ENCODE data around the gene TMEM192.
"Not testable (repeated sequence)": the region's sequence is repeated elsewhere in the genome, so short reads cannot be mapped to it uniquely, and the experiment has no call there.

Gene TMEM192

GRCh38 chr4:165092187-165092586 is 20.5 kb downstream of the TMEM192 start:
- DNase-seq, result not testable (repeated sequence)

DNA sequence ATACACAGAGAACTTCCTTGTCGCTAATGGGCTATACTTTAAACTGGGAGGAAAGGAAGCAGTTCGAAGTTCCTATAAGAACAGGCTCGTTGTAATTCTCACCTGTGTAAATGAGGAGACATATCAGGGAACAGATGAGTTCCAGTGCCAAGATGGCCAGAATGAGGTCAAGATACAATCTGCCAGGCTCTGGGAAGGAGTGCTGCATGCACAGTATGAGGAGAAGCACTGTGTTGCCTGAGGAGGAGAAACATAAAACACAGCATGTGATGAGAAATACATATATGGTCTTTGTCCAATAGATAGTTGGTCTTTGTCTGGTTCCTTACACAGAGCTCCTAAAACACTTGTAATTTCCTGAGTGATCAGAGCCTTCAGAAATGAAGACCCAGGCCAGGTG is 24.3 kb downstream of the TMEM192 start:
- DNase-seq, result no peak

DNA sequence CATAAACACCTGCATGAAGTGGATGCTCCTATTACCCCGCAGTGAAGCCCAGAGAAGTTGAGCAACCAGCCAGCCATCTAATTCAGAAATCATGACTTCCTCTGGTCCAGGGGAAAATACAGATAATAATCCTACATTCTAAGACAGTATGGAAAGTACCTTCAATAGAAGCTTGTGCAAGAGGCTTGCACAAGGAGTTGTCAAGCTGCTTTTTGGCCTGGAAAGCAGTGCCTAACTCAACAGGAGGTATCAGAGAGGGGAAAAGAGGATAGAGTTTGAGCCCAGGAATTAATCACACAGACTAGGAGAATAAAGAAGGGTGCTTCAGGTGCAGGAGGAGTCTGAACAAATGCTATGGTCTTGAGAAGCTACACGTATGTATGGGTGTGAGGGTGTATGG is 26.7 kb downstream of the TMEM192 start:
- DNase-seq, result peak in 1 of 2 donors; percentile 0

DNA sequence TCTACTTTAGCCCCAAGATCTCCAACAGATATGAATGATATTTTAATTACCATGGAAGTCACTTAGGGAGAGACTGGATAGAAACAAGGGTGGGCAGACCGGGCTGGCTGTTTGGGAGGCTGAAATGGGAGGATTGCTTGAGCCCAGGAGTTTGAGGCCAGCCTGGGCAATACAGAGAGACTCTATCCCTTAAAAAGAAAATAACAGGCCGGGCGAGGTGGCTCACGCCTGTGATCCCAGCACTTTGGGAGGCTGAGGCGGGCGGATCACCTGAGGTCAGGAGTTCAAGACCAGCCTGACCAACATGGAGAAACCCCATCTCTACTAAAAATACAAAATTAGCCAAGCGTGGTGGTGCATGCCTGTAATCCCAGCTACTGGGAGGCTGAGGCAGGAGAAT is 27.9 kb downstream of the TMEM192 start:
- DNase-seq, result not testable (repeated sequence)

GRCh38 chr4:165079476-165079875 is 33.2 kb downstream of the TMEM192 start:
- peak in 1 of 2 donors; percentile 5 for DNase-seq

GRCh38 chr4:165077034-165077578 is 35.6 kb downstream of the TMEM192 start:
- no peak for DNase-seq

- not testable (repeated sequence) for DNase-seq
Measured at GRCh38 chr4:165073346-165073745, 39.3 kb downstream of the TMEM192 start.

- no peak for DNase-seq
Measured at GRCh38 chr4:165070560-165070959, 42.1 kb downstream of the TMEM192 start.

GRCh38 chr4:165060938-165061337 is 51.7 kb downstream of the TMEM192 start:
- DNase-seq, result no peak

- DNase-seq, result no peak
Measured at GRCh38 chr4:165059386-165059785, 53.3 kb downstream of the TMEM192 start.

GRCh38 chr4:165058666-165059065 is 54.0 kb downstream of the TMEM192 start:
- no peak for DNase-seq

GRCh38 chr4:165055601-165056000 is 57.1 kb downstream of the TMEM192 start:
- no peak for DNase-seq

DNA sequence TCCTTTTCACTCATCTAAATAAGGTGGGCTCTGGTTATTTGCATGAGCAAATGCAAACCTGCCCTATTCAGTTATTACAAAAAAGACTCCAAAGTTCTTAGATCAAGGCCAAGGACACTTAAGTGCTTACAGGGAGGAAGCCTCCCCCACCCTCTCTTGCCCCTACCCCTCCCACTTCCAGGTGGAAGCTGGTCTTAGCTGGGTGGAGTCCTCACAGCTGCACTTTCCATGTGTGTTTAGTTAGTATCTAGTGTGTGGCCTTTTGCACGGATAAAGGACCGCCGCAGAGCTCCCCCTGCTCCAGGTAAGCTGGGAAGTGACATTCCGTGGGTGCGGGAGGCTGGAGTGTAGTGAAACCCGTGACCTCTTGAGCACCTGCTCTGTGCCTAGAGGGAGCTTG is 59.0 kb downstream of the TMEM192 start, which contains the start of gene TRIM75:
TSS of gene TRIM75 (plus strand) at position 222 of the 400 bp plus-strand sequence. CDS start 5,282 bp downstream, outside the sequence.
- no peak for DNase-seq

- DNase-seq, result no peak
Measured at GRCh38 chr4:165052627-165053026, 60.0 kb downstream of the TMEM192 start.

GRCh38 chr4:165048170-165048569 is 64.5 kb downstream of the TMEM192 start:
- DNase-seq, result no peak

DNA sequence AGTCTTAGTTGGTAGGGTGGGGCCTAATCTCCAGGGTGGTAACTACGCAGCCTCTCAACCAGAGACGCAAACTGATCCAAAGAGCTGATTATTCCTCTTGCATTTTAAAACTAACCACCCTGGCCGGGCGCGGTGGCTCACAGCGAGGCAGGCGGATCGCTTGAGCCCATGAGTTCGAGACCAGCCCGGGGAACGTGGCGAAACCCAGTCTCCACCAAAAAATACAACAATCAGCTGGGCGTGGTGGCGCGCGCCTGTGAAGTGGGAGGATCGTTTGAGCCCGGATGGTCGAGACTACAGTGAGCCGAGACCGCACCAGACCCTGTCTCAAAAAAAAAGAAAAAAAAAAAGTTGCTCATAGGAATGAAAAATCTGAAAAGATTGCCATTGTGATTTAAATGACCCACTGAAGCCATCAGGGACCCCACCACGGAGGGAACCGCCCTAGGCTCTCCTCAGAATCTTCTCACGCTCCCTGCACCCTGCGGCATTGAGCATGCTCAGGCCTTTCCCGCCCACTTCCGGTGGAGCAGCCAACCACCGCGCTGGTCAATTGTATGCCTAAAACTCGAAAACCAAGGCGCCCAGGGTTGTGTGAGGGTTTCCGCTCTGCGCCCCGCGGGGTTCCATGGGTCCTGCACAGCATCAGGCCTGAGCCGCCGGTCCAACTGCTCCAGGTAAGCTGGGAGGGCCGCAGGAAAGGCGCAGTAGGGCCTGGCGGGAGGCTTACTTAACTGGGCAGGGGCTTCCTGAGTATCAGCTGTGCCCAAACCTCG is 81.0 kb downstream of the TMEM192 start, which contains the start of gene TRIM60:
TSS of gene TRIM60 (plus strand) at position 564 of the 776 bp plus-strand sequence. CDS start 8,074 bp downstream, outside the sequence.
- no peak for DNase-seq

GRCh38 chr4:165027762-165028402 is 84.8 kb downstream of the TMEM192 start:
- no peak for DNase-seq

DNA sequence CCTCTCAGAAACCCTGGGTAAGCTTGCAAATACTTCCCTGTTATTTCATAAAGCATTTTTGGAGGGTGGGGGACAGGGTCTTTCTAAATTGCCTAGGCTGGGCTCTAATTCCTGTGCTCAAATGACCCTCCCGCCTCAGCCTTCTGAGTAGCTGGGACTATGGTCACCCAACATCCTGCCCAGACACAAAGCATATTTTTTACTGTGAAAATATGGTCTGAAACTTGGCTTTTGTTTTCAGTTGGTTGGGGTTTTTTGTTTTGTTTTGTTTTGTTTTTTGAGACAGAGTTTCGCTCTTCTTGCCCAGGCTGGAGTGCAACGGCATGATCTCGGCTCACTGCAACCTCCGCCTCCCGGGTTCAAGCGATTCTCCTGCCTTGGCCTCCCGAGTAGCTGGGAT is 86.9 kb downstream of the TMEM192 start:
- DNase-seq, result not testable (repeated sequence)

Measured in inflammatory macrophage (primary cell).